Astrocyte of the cerebellum (primary cell): ENCODE results near the gene UTS2B.

Experiments used
- DNase-seq: peaks from one replicate; pipeline ENCODE4 v3.0.0-alpha.2; 2011; ENCODE audit warnings: low read depth
- H3K4me3 ChIP-seq: 2 replicates; pipeline ENCODE4 v1.5.1; 2011; ENCODE audit warnings: mild to moderate bottlenecking, low read depth, low read length, moderate library complexity
- CTCF ChIP-seq: IDR thresholded peaks from 2 replicates; pipeline ENCODE4 v1.5.1; 2012; ENCODE audit warnings: low read length, low read depth, moderate library complexity, mild to moderate bottlenecking; ENCODE audit errors: missing control alignments
- in situ Hi-C: cut with HindIII; loops from 2 replicates; pipeline ENCODE4 v1.10.0; 2017; ENCODE audit warnings: low sequenced_read_pairs

The UTS2B gene

GRCh38 chr3:191345334-191345733, 15.0 kb upstream of the UTS2B start:
- no peak for DNase-seq
- H3K4me3 ChIP-seq = no peak overlapping the region
- in situ Hi-C loops = no loop called here
- TF ChIP-seq CTCF = no peak

- DNase-seq = no peak
- no peak for TF ChIP-seq CTCF
- in situ Hi-C loops = no loop called here
- H3K4me3 ChIP-seq = no peak overlapping the region
These were observed 13.6 kb upstream of the UTS2B start for GRCh38 chr3:191343913-191344312.

GRCh38 chr3:191343115-191343514, 12.8 kb upstream of the UTS2B start:
- in situ Hi-C loops = no loop called here
- DNase-seq = no peak
- no peak overlapping the region for H3K4me3 ChIP-seq
- TF ChIP-seq CTCF = no peak

GRCh38 chr3:191342411-191342810, 12.1 kb upstream of the UTS2B start:
- no peak overlapping the region for H3K4me3 ChIP-seq
- no peak for TF ChIP-seq CTCF
- in situ Hi-C loops = no loop called here

GRCh38 chr3:191342006-191342405, 11.7 kb upstream of the UTS2B start:
- no peak for TF ChIP-seq CTCF
- H3K4me3 ChIP-seq = no peak overlapping the region
- in situ Hi-C loops = no loop called here
- no peak for DNase-seq

More at GRCh38 chr3:191342411-191342810, 12.1 kb upstream of the UTS2B start:
- no peak for DNase-seq

GRCh38 chr3:191340966-191341365, 10.6 kb upstream of the UTS2B start:
- no peak overlapping the region for H3K4me3 ChIP-seq
- DNase-seq = no peak
- no peak for TF ChIP-seq CTCF
- in situ Hi-C loops = no loop called here

- in situ Hi-C loops = no loop called here
- no peak overlapping the region for H3K4me3 ChIP-seq
- DNase-seq = no peak
- TF ChIP-seq CTCF = no peak
These were observed 10.0 kb upstream of the UTS2B start for GRCh38 chr3:191340351-191340750.
